HEK293 (cell line): ENCODE results near the gene TBC1D13.

Experiments used
- CTCF ChIA-PET: fragments of 350-600 bp; formaldehyde crosslinking; extraction: SDS; loops from one replicate; lab custom pipeline; 2021; ENCODE audit warnings: antibody characterized with exemption; lab: Yijun Ruan, JAX
- POLR2A ChIA-PET: fragments of 300-600 bp; formaldehyde crosslinking; extraction: SDS; loops from one replicate; lab custom pipeline; 2020; ENCODE audit warnings: antibody characterized with exemption, inconsistent platforms; lab: Yijun Ruan, JAX
- H3K27ac ChIP-seq: fragments of 200-500 bp; sonication (Bioruptor generic); 2 replicates; pipeline ENCODE4 v1.5.1; 2014; ENCODE audit warnings: low read depth, low read length, control low read depth, inconsistent platforms; ENCODE audit errors: extremely low read depth
- H3K36me3 ChIP-seq, 2 experiments: fragments of 200-500 bp in 1 of 2; sonication (Bioruptor generic) in 1 of 2; 1 replicate in 1 of 2; 2 replicates in 1 of 2; pipeline ENCODE4 v1.5.1; 2014 to 2017; ENCODE audit warnings: inconsistent platforms in 2 of 2, low read length in 2 of 2; ENCODE audit not compliant: control insufficient read depth in 2 of 2, insufficient read depth in 1 of 2
- H3K4me1 ChIP-seq: fragments of 200-500 bp; sonication (Bioruptor generic); 2 replicates; pipeline ENCODE4 v1.5.1; 2014; ENCODE audit warnings: mild to moderate bottlenecking, low read length, inconsistent platforms; ENCODE audit not compliant: control insufficient read depth, insufficient read depth
- H3K4me3 ChIP-seq: 2 replicates; pipeline ENCODE4 v1.5.1; 2011; ENCODE audit warnings: low read depth, mild to moderate bottlenecking, control low read depth, low read length, moderate library complexity
- H3K9me3 ChIP-seq: fragments of 200-500 bp; sonication (Bioruptor generic); 2 replicates; pipeline ENCODE4 v1.5.1; 2014; ENCODE audit warnings: low read depth, low read length, inconsistent platforms; ENCODE audit not compliant: control insufficient read depth, insufficient read depth
- GLI4 ChIP-seq: fragments of 450-650 bp; formaldehyde crosslinking; IDR thresholded peaks from 2 replicates; pipeline ENCODE4 v1.5.1; 2016; ENCODE audit warnings: missing biosample characterization, missing genetic modification characterization
- REPIN1 ChIP-seq: fragments of 450-650 bp; formaldehyde crosslinking; IDR thresholded peaks from 2 replicates; pipeline ENCODE4 v1.5.1; 2017; ENCODE audit warnings: missing biosample characterization, missing genetic modification characterization, low read depth
- SCRT2 ChIP-seq: fragments of 450-650 bp; formaldehyde crosslinking; IDR thresholded peaks from 2 replicates; pipeline ENCODE4 v1.5.1; 2016; ENCODE audit warnings: missing biosample characterization, missing genetic modification characterization
- ZBTB17 ChIP-seq: fragments of 450-650 bp; formaldehyde crosslinking; IDR thresholded peaks from 2 replicates; pipeline ENCODE4 v1.5.1; 2016; ENCODE audit warnings: missing biosample characterization, missing genetic modification characterization
- ZBTB6 ChIP-seq: fragments of 450-650 bp; formaldehyde crosslinking; IDR thresholded peaks from 2 replicates; pipeline ENCODE4 v1.5.1; 2017; ENCODE audit warnings: missing biosample characterization, missing genetic modification characterization
- ZNF121 ChIP-seq: fragments of 450-650 bp; formaldehyde crosslinking; IDR thresholded peaks from 2 replicates; pipeline ENCODE4 v1.5.1; 2016; ENCODE audit warnings: missing biosample characterization, missing genetic modification characterization
- ZNF24 ChIP-seq: fragments of 450-650 bp; formaldehyde crosslinking; IDR thresholded peaks from 2 replicates; pipeline ENCODE4 v1.5.1; 2016; ENCODE audit warnings: missing biosample characterization, missing genetic modification characterization
- ZNF335 ChIP-seq: fragments of 450-650 bp; formaldehyde crosslinking; conservative IDR thresholded peaks from 2 replicates; pipeline ENCODE4 v1.5.1; 2016; ENCODE audit warnings: missing biosample characterization, missing genetic modification characterization
- ZNF423 ChIP-seq: fragments of 450-650 bp; formaldehyde crosslinking; IDR thresholded peaks from 2 replicates; pipeline ENCODE4 v1.5.1; 2016; ENCODE audit warnings: missing biosample characterization, missing genetic modification characterization
- ZNF501 ChIP-seq: fragments of 450-650 bp; formaldehyde crosslinking; IDR thresholded peaks from 2 replicates; pipeline ENCODE4 v1.5.1; 2016; ENCODE audit warnings: missing biosample characterization, missing genetic modification characterization
- ZNF513 ChIP-seq: fragments of 450-650 bp; IDR thresholded peaks from 2 replicates; pipeline ENCODE4 v1.5.1; 2018; ENCODE audit warnings: missing biosample characterization, missing genetic modification characterization
- ZNF544 ChIP-seq: fragments of 450-650 bp; formaldehyde crosslinking; IDR thresholded peaks from 2 replicates; pipeline ENCODE4 v1.5.0; 2017; ENCODE audit warnings: missing biosample characterization, missing genetic modification characterization
- ZNF560 ChIP-seq: fragments of 450-650 bp; formaldehyde crosslinking; IDR thresholded peaks from 2 replicates; pipeline ENCODE4 v1.5.1; 2017; ENCODE audit warnings: missing biosample characterization, missing genetic modification characterization, borderline replicate concordance
- ZNF791 ChIP-seq: fragments of 450-650 bp; formaldehyde crosslinking; IDR thresholded peaks from 2 replicates; pipeline ENCODE4 v1.5.1; 2016; ENCODE audit warnings: missing biosample characterization, missing genetic modification characterization
- TF ChIP-seq, protein P1 (sequence below): fragments of 450-650 bp; formaldehyde crosslinking; IDR thresholded peaks from 2 replicates; pipeline ENCODE4 v1.5.1; 2016; ENCODE audit warnings: missing biosample characterization, missing genetic modification characterization
- TF ChIP-seq, protein P2 (sequence below): fragments of 450-650 bp; formaldehyde crosslinking; IDR thresholded peaks from 2 replicates; pipeline ENCODE4 v1.5.1; 2016; ENCODE audit warnings: missing biosample characterization, missing genetic modification characterization

The TBC1D13 gene

DNA sequence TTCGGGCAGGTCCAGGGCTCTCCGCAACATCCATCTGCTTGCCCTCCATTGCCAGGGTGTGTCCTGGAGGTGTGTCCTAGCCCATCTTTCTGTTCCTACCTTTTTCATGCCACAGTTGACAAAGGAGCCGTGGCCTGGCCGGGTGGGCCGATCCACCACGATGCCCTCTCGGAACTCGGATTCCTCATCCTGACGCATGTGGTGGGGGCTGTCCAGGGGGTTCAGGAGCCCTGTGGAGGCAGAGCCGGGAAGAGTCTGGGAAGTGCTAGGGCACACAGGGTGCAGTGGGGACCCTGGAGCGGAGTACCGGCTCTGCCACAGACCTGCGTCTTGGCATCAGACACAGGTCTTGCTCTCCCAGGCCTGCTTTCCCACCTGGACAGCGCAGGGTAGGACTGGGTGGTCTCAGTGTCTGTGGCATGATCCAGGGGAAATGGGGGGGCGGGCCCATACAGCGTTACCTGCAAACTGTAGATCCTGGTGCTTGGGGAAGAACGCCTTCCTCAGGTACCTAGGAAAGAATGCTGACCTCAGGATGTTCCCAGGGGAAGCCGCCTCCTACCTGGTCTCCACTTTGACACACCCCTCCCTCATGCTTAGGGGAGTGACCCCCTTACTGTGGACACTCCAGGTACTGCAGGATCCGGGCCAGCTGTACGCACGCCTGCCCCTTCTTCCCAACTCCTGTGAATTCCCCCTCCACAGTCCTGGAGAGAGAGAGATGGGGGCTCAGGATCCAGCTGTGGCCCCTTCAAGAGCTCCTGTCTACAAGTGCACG, 39.1 kb downstream of the TBC1D13 start:
- no peak overlapping the region for H3K4me3 ChIP-seq
- ChIA-PET POLR2A (interaction anchor here (5.4 kb wide), 1 partner anchor 7 kb away, joined by 94 read pairs; the partner anchor contains the start of gene ENDOG), CTCF (interaction anchor here (0.6 to 2.1 kb wide), 3 partner anchors 8 to 120 kb away, joined by 3 to 12 read pairs (median 4); partner anchors contain the start of gene ENDOG)
- no peaks in the 10 kb centered on the region for H3K4me1 ChIP-seq
- H3K36me3 ChIP-seq: peaks cover 8 to 74% of the 10 kb centered on the region in 2 experiments; a peak in 2 of 3 replicates
- no peaks in the 10 kb centered on the region for H3K9me3 ChIP-seq
- H3K27ac ChIP-seq: no peak overlapping the region
- no peak for TF ChIP-seq ZNF513 (tag by site-specific recombination)

DNA sequence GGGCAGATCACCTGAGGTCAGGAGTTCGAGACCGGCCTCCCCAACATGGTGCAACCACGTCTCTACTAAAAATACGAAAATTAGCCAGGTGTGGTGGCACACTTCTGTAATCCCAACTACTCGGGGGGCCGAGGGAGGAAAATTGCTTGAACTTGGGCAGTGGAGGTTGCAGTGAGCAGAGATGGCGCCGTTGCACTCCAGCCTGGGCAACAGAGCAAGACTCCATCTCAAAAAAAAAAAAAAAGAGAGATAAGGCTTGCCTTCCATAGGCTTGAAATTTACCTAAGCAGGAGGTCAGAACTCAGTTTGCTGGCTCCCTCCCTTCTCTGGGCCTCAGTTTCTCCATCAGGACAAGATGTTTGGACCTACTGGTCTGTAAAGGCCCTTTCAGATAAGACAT, 41.2 kb downstream of the TBC1D13 start:
- Histone ChIP-seq H3K36me3 (peaks cover 8 to 53% of the 10 kb centered on the region in 2 experiments; a peak in 2 of 3 replicates), H3K4me3 (no peak overlapping the region), H3K9me3 (no peaks in the 10 kb centered on the region), H3K4me1 (no peaks in the 10 kb centered on the region), H3K27ac (no peak overlapping the region)
- ChIA-PET CTCF (interaction anchor here (0.7 to 2.1 kb wide), 5 partner anchors 10 to 100 kb away, joined by 3 to 12 read pairs (median 5); partner anchors contain the start of gene ENDOG), POLR2A (interaction anchor here (0.5 to 5.4 kb wide), 2 partner anchors 9 to 293 kb away, joined by 3 to 94 read pairs; partner anchors contain the start of gene ENDOG)
- TF ChIP-seq ZNF560 (tag by site-specific recombination): no peak
- TF ChIP-seq ZNF121: peak; percentile 95
- TF ChIP-seq ZNF513 (tag by site-specific recombination): no peak
- TF ChIP-seq SCRT2 (tag by site-specific recombination): no peak
- no peak for TF ChIP-seq GLI4
- TF ChIP-seq, protein P1, sequence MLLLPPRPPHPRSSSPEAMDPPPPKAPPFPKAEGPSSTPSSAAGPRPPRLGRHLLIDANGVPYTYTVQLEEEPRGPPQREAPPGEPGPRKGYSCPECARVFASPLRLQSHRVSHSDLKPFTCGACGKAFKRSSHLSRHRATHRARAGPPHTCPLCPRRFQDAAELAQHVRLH (tag by site-specific recombination): no peak

DNA sequence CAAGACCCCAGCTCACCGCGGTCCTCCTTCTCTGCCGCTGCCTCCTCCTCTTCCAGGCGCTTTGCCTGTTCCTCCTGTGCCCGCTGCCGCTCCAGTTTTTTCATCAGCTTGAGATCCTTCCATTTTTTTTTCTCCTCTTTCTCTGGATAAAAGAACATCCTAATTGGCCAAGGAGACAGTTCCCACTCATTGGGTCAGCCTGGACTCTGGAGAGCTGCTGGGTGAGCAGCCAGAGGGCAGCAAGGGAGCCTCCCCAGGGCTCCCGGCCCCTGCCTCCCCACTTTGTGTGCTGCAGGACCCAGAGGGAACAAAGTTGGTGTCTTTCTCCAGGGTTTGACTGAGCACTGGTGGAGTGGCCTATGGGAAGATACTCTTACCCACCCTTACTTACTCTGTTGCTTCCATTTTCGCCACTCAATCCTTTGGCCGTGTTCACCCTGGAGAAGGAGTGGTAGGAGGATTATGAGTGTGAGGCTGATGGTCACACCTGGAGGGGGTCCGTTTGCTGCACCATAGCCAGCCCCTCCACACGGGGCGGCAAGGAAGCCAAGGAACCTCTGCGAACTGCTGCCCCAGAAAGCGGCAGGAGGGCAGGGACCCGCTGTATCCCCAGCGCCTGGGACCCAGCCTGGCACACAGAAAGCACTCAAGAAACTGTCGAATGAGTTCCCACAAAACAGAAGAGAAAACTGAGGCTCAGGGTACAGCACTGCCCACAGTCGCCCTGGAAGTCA, 41.8 kb downstream of the TBC1D13 start:
- ChIA-PET CTCF (interaction anchor here (0.7 to 1.3 kb wide), 6 partner anchors 11 to 100 kb away, joined by 3 to 7 read pairs (median 4); partner anchors contain the start of gene ENDOG), POLR2A (interaction anchor here (0.6 to 5.4 kb wide), 9 partner anchors 9 to 1188 kb away, joined by 3 to 94 read pairs (median 4); partner anchors contain the start of genes ENDOG, GOLGA2, KYAT1 and SWI5)
- no peak for TF ChIP-seq ZBTB17
- TF ChIP-seq ZNF423 (tag by site-specific recombination): no peak
- no peak for TF ChIP-seq ZNF544 (tag by site-specific recombination)
- no peak for TF ChIP-seq REPIN1 (tag by site-specific recombination)
- TF ChIP-seq ZNF791 (tag by site-specific recombination): no peak
- no peak for TF ChIP-seq ZBTB6 (tag by site-specific recombination)
- TF ChIP-seq ZNF501 (tag by site-specific recombination): no peak
- peak; percentile 61 for TF ChIP-seq ZNF335 (tag by site-specific recombination)
- TF ChIP-seq, protein P2, sequence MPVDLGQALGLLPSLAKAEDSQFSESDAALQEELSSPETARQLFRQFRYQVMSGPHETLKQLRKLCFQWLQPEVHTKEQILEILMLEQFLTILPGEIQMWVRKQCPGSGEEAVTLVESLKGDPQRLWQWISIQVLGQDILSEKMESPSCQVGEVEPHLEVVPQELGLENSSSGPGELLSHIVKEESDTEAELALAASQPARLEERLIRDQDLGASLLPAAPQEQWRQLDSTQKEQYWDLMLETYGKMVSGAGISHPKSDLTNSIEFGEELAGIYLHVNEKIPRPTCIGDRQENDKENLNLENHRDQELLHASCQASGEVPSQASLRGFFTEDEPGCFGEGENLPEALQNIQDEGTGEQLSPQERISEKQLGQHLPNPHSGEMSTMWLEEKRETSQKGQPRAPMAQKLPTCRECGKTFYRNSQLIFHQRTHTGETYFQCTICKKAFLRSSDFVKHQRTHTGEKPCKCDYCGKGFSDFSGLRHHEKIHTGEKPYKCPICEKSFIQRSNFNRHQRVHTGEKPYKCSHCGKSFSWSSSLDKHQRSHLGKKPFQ (tag by site-specific recombination): peak; percentile 58; the same call in 1 of the 2 replicates
- no peak for TF ChIP-seq ZNF24 (tag by site-specific recombination)
- Histone ChIP-seq H3K4me3 (peak overlapping the region; percentile 86), H3K9me3 (no peaks in the 10 kb centered on the region), H3K27ac (peak overlapping the region; percentile 63; the same call in 1 of the 2 replicates), H3K4me1 (no peaks in the 10 kb centered on the region), H3K36me3 (peaks cover 8 to 51% of the 10 kb centered on the region in 2 experiments; a peak in 2 of 3 replicates)
